Ascending aorta (tissue), 2 donors: ENCODE data around the gene ZNF385C. TPM values are rescaled to one million over a fixed set of nuclear protein-coding genes. Genes with fewer than 3 reads are reported as not detected.

Experiments used
- DNase-seq, 2 donors: peaks; one replicate each; pipeline ENCODE4 v3.0.0-alpha.2; 2019; ENCODE audit warnings: low spot score in 2 of 2
- H3K27ac ChIP-seq, 2 donors: fragments of 200-600 bp; sonication (generic); one replicate each; pipeline ENCODE4 v1.5.1; 2016 to 2017; ENCODE audit warnings: mild to moderate bottlenecking in 1 of 2
- H3K27me3 ChIP-seq: fragments of 200-600 bp; sonication (generic); one replicate; pipeline ENCODE4 v1.5.1; 2017
- H3K36me3 ChIP-seq, 2 donors: fragments of 200-600 bp; sonication (generic); one replicate each; pipeline ENCODE4 v1.5.1; 2016
- H3K4me1 ChIP-seq, 2 donors: fragments of 200-600 bp; sonication (generic); one replicate each; pipeline ENCODE4 v1.5.1; 2016 to 2017; ENCODE audit warnings: mild to moderate bottlenecking in 1 of 2
- H3K4me3 ChIP-seq, 2 donors: fragments of 200-600 bp; sonication (generic); one replicate each; pipeline ENCODE4 v1.5.1; 2016 to 2017; ENCODE audit warnings: mild to moderate bottlenecking in 1 of 2
- H3K9me3 ChIP-seq, 2 donors: fragments of 200-600 bp; sonication (generic); one replicate each; pipeline ENCODE4 v1.5.1; 2016
- CTCF ChIP-seq, 3 experiments: fragments of 200-600 bp in 2 of 3; fragments of 450-650 bp in 1 of 3; sonication (generic) in 2 of 3; IDR thresholded peaks; one replicate each; pipeline ENCODE4 v1.5.1; 2016 to 2019; ENCODE audit warnings: antibody characterized with exemption in 3 of 3, mild to moderate bottlenecking in 1 of 3, moderate library complexity in 1 of 3
- intact Hi-C: fragments of 100-400 bp; cut with DNase I; formaldehyde crosslinking; loops from one replicate; pipeline ENCODE4 v1.15.1; 2023
- total RNA-seq: library from RNA; depleted of rRNA; stranded (reverse); fragments of >200 nt; gene quantifications from one replicate; pipeline ENCODE4 v1.1.0, GENCODE V29; 2016

The ZNF385C gene
- total RNA-seq, 1 donor from 2014 or later, result not detected

- no peak overlapping the region for H3K27ac ChIP-seq
- H3K36me3 ChIP-seq, result no peaks in the 10 kb centered on the region
- H3K4me3 ChIP-seq, result no peak overlapping the region
- H3K9me3 ChIP-seq, result no peaks in the 10 kb centered on the region
- no peak for DNase-seq
- no peaks in the 10 kb centered on the region for H3K4me1 ChIP-seq
- no peak for TF ChIP-seq CTCF (IDR thresholded peaks at IDR 0.05)
- intact Hi-C loops, result no loop called here
- no peaks in the 10 kb centered on the region for H3K27me3 ChIP-seq
These were observed 64.2 kb downstream of the ZNF385C start for GRCh38 chr17:42034059-42034458.

GRCh38 chr17:42031584-42031983 is 66.7 kb downstream of the ZNF385C start:
- Histone ChIP-seq H3K4me1 (no peaks in the 10 kb centered on the region), H3K36me3 (no peaks in the 10 kb centered on the region), H3K9me3 (no peaks in the 10 kb centered on the region), H3K27me3 (no peaks in the 10 kb centered on the region), H3K4me3 (no peak overlapping the region), H3K27ac (no peak overlapping the region)
- intact Hi-C loops, result no loop called here
- no peak for TF ChIP-seq CTCF (IDR thresholded peaks at IDR 0.05)
- DNase-seq, result no peak

- Histone ChIP-seq H3K4me1 (peaks cover 0 to 11% of the 10 kb centered on the region in 2 donors), H3K27ac (no peak overlapping the region), H3K27me3 (no peaks in the 10 kb centered on the region), H3K4me3 (no peak overlapping the region), H3K9me3 (no peaks in the 10 kb centered on the region), H3K36me3 (peaks cover 6% of the 10 kb centered on the region in 2 donors)
- TF ChIP-seq CTCF (IDR thresholded peaks at IDR 0.05), result no peak
- DNase-seq, result no peak
- intact Hi-C loops, result loop anchor here (10.0 kb wide), 1 partner anchor 1884 kb away; the partner anchor contains the start of gene CASC3
These were observed 69.5 kb downstream of the ZNF385C start for GRCh38 chr17:42028791-42029127.

DNA sequence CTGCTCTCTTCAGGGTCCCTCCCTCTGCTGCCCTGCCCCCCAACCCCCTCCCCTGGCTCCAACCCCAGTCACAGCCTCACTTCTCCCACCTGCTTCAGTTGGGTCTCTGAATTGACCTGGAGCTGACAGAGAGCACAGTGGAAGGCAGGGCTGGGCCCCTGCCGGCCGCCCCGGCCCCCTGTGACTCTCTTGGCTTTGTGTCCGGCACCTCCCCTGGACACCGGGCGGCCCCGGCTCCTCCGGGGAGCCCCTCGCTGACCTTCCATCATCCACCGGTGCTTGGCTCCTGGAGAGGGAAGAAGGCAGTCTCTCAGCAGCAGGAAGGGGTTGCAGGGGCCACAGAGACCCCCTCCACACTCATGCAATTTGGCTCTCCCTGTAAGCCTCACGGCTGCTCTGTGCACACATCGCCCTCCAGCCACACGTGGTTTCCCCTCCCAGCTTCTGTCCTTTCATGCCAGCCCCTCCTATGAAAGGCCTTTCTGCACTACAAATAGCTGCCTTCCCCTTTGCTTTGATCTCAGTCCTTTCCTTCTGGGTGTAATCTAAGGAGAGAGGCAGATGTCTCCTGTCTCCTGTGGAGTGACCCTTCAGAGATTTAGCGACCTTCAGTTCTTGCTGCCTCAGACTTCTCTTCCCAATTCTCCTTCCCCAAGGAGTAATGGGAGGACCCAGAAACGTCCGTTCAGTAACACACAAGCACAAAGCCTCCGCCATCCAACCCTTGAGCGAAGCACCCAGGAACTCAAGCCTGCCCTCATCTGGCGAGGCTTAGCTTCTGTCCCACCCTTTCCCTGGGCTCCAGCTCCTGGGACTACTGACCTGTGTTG is 70.1 kb downstream of the ZNF385C start:
- peaks cover 0 to 11% of the 10 kb centered on the region in 2 donors for H3K4me1 ChIP-seq
- DNase-seq, result no peak
- no peaks in the 10 kb centered on the region for H3K27me3 ChIP-seq
- H3K9me3 ChIP-seq, result no peaks in the 10 kb centered on the region
- no peak overlapping the region for H3K27ac ChIP-seq
- no peak for TF ChIP-seq CTCF (IDR thresholded peaks at IDR 0.05)
- no peak overlapping the region for H3K4me3 ChIP-seq
- H3K36me3 ChIP-seq, result peaks cover 11 to 12% of the 10 kb centered on the region in 2 donors
- intact Hi-C loops, result loop anchor here (10.0 kb wide), 1 partner anchor 1883 kb away; the partner anchor contains the start of gene CASC3

DNA sequence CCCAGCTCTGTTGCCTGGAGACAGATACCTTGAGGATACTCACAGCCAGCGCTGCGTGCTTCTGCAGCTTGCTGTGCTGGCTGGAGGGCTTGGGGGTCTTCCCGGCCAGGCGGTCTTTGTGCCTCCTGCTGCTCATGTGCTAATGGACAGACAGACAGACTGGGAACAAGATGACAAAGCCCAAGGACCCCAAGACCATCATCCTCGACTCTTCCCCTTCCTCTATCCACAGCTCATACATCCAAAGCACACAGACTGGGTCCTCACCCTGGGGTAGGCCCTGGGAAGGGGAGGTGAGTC is 70.7 kb downstream of the ZNF385C start:
- no peak for TF ChIP-seq CTCF (IDR thresholded peaks at IDR 0.05)
- Histone ChIP-seq H3K4me3 (no peak overlapping the region), H3K36me3 (peaks cover 18% of the 10 kb centered on the region in 2 donors), H3K9me3 (no peaks in the 10 kb centered on the region), H3K27ac (no peak overlapping the region), H3K4me1 (peaks cover 0 to 11% of the 10 kb centered on the region in 2 donors), H3K27me3 (no peaks in the 10 kb centered on the region)
- intact Hi-C loops, result loop anchor here (10.0 kb wide), 1 partner anchor 1883 kb away; the partner anchor contains the start of gene CASC3
- no peak for DNase-seq
